GM19035 (cell line): ENCODE measurements around the gene MED12L.

Experiments used
- ATAC-seq: cut with Tn5 transposase; IDR thresholded peaks from one replicate; pipeline ENCODE4 v1.9.1; 2021; ENCODE audit not compliant: unreplicated experiment

The MED12L gene

GRCh38 chr3:151282921-151283320 lies 197.5 kb downstream of the MED12L start:
- ATAC-seq = peak; percentile 54

- no peak for ATAC-seq
Measured at GRCh38 chr3:151283387-151283786, 197.9 kb downstream of the MED12L start.

DNA sequence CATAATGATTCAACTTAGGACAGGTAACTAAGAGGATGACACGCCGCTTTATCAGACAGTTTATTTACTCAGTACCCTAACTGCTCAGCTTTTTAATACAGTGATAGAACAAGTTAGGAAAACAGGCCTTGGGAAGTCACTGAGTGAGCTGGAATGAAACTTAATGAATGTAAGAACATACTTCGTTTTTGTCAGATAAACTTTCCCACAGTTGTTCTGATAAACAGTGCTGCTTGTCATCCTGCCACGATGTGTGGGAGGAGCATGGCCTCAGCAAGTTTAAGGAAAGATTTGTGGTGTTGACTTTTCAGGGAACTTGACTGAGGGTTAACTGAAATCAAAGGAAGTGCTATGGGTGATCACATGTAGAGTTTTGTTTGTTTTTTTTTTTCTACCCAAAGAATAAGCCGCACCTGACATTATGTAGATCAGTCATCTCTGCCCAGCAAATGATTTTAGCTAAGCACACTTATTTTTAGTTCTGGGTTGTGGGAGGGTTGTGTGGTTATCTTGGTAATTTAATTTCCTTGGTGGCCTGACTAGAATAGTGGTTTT lies 198.5 kb downstream of the MED12L start:
- ATAC-seq = no peak

DNA sequence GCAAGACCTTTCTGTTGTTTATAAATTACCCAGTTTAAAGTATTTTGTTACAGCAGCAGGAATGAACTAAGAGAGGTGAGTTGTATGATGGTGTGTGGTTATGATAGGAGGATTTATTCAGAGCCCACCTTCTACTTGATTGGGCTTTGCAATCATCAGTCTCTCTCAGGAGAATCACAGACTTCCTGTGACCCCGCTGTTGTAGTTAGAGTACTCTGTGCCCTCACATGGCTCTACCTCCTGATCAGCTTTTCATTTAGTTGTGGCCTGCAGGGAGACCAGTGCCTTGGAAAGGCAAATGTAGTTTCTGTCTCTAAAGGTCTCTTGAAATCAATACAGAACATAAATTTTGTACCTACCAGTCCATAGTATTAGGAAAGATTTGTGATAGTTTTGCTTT lies 200.5 kb downstream of the MED12L start:
- ATAC-seq = no peak

GRCh38 chr3:151289445-151289844 lies 204.0 kb downstream of the MED12L start:
- ATAC-seq = no peak

GRCh38 chr3:151290673-151291072 lies 205.2 kb downstream of the MED12L start:
- no peak for ATAC-seq

GRCh38 chr3:151293127-151293526 lies 207.7 kb downstream of the MED12L start:
- ATAC-seq = no peak

GRCh38 chr3:151296226-151296625 lies 210.8 kb downstream of the MED12L start:
- ATAC-seq = no peak

DNA sequence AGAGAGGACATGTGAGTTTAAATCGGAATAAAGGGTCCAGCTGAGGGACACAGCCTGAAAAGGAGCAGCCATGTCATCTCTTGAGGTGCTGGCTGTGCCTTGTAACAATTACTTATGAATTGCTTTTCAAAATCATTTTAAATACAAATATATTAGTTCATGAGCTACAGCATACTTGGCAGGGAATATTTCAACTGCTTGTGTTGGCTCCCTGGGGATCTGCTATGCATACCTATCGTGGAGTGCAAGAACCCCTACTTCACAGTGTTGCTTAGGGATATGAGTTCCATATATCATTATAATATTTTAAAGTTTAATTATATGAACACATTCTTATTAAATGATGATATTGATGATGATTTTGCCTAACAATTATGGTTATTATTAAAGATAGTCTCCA lies 212.0 kb downstream of the MED12L start:
- ATAC-seq = no peak

DNA sequence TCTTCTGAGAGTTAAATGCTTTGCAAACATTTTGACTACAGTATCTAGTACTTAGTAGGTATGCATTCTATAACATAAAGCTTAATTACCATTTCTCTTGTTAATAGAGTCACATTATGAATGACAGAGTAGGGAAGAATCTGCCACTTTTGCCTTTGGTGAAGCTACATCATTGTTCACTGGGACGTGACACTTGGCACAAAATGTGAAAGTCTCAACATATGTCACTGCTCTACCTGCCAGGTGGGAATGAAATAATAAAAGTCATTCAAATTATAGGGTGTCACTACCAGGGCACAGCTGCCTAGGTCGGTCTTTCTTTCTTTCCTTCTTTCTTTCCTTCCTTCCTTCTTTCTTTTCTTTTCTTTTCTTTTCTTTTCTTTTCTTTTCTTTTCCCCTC lies 213.5 kb downstream of the MED12L start:
- ATAC-seq = no peak

GRCh38 chr3:151300539-151300938 lies 215.1 kb downstream of the MED12L start:
- no peak for ATAC-seq

DNA sequence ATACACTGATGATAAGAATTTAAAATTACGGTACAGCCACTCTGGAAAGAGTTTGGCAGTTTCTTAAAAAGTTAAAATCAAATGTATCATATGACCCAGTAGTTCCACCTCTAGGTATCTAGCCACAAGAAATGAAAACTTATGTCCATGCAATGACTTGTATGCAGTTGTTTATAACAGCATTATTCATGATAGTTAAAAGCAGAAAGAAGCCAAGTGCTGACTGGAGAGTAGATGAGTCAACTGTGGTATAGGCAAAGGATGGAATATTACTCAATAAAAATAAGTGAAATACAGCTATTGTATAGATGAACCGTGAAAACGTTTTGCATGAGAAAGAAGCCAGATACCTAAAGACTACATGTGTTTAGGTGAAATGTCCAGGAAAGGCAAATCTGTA lies 216.3 kb downstream of the MED12L start:
- no peak for ATAC-seq

- ATAC-seq = no peak
Measured at GRCh38 chr3:151303751-151304150, 218.3 kb downstream of the MED12L start.

- ATAC-seq = no peak
Measured at GRCh38 chr3:151305060-151305774, 219.8 kb downstream of the MED12L start.

- ATAC-seq = no peak
Measured at GRCh38 chr3:151305775-151306151, 220.3 kb downstream of the MED12L start.

GRCh38 chr3:151306168-151306810 lies 220.8 kb downstream of the MED12L start:
- no peak for ATAC-seq

GRCh38 chr3:151307131-151307530 lies 221.7 kb downstream of the MED12L start:
- no peak for ATAC-seq

GRCh38 chr3:151307583-151308488 lies 222.4 kb downstream of the MED12L start:
- ATAC-seq = no peak

DNA sequence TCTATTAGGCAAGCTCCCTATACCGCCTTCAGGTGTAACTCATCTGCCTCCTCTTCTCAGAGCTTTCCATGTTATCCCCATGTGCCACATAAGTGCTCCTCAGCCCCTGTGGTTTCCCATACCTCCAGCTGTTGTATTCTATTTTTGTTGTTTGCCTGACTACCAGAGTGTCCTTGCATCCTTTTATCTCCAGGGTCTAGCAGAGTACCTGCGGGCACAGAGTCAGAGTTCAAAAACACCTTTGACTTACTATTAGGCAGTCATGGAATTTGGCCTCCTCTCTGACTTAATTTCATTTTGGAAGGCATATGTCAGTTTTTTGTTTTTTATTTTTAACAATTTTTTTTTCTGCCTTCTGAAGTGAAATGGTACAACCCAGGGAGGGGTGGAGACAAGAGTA lies 224.1 kb downstream of the MED12L start:
- ATAC-seq = no peak

- no peak for ATAC-seq
Measured at GRCh38 chr3:151312972-151313371, 227.5 kb downstream of the MED12L start.

DNA sequence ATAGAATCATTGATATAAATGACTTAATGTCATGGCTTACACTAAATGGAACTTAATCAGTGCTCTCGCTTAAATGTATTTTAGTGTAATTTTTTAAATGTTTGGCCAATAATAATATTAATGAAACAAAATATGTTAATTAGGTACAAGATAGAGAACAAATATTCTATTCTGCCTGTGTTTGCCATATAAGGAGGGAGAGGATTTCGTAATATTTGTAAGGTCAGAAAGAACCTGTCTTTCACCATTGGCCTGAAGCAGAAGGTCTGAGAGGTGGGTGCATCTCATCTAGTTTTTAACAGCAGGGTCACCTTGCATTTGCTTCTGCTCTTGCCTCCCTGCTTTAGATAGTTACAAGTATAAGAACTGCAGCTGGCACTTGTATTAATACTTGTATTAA lies 228.7 kb downstream of the MED12L start:
- ATAC-seq = no peak
